GM18873 (cell line): ENCODE data around the gene PPEF1.
"Not testable (repeated sequence)": the region's sequence is repeated elsewhere in the genome, so short reads cannot be mapped to it uniquely, and the experiment has no call there.

Experiments used
- ATAC-seq: cut with Tn5 transposase; IDR thresholded peaks from one replicate; pipeline ENCODE4 v1.9.1; 2021; ENCODE audit warnings: mild to moderate bottlenecking, moderate library complexity, moderate number of reproducible peaks; ENCODE audit not compliant: unreplicated experiment, low FRiP score

PPEF1 gene

DNA sequence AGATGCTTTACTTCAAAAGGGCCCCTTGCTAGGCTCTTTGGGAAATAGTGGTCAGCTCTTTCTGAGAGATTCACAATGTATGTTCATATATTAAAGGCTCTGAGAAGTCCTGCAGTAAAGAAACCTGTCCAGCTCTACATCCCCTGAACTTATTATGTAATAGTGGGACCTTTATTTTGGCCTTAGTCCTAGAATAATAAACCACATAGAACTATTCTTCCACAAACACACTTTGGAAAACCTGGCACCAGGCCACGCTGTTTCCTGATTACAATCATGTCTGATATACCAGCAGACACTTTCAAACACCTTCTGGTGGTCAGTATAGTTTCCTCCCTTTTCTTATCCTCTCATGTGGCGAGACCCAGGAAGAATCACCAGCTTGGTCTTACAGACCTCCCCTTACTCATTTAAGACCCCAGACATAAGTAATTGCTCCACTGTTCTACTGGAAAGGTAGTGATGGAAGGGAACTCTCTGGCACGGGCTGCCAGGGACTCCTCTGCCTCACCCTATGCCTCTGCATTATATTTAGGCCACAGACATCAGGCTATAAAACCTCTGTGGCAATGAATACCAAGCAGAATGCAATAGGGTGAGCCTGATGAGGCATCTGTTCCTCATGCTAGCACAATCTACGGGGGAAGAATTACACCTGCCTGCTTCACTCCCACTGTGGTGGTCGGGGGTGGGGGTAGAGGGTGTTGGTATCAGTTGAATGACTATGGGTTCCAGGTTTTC lies 5.7 kb upstream of the PPEF1 start:
- no peak for ATAC-seq

DNA sequence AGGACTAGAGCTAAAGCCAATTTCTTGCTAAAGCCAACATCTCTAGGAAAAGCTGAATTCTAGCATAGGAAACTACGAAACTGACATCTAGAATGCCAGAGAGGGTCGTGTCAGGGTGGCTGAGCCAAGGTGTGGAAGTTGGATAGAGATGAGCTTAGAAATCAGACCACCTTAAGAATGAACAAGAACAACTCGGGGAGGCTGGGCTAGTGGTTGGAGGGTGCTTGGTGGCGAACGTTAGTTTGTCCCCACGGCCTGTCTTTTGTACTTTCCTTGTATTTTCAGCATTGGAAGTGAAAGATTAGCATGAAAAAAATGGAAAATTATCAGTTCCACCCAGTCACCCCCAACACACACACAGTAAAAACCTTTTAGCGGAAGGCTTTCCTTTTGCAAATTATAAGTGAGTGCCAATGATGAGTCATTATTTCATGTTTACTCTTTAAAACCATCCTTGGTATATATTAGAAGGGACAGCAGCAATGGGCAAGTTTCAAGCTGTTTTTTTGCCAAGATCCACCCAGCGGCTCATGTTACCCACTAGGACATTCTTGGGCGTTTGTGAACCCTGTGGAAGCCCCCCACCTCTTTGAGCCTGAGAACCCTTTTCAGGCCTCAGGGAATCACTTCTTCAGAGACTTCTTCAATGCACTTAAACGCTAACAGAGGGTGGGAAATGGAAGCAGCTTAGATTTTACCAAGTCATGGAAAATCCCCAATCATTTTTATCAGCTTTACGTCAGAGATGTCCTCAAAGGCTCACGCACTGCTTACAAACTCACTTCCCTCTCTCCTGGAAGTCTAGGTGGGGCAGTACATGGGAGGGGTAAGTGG lies 4.9 kb upstream of the PPEF1 start:
- ATAC-seq = no peak

DNA sequence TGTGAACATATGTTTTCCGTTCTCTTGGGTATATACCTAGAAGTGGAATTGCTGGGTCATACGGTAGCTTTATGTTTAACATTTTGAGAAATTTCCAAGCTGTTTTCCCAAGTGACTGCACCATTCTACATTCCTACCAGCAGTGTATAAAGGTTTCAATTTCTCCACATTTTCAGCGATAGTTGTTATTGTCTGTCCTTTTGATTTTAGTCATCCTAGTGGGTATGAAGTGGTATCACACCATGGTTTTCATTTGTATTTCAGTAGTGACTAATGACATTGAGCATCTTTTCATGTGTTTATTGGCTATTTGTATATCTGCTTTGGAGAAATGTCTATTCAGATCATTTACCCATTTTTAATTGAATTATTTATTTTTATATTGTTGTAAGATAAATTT lies 2.4 kb downstream of the PPEF1 start:
- ATAC-seq = no peak

DNA sequence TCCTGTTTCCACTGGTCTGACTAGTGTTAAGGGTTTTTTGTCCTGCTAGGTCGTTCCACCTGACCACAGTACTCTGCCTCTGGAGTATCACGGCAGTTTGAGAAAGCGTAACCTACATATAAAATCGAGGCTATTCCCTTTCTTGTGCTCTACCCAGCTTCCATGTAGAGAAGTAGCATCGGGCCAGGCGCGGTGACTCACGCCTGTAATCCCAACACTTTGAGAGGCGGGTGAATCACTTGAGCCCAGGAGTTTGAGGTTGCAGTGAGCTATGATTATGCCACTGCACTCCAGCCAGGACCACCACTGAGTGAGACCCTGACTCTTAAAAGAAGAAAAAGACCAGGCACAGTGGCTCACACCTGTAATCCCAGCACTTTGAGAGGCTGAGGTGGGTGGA lies 7.5 kb downstream of the PPEF1 start:
- ATAC-seq = no peak

DNA sequence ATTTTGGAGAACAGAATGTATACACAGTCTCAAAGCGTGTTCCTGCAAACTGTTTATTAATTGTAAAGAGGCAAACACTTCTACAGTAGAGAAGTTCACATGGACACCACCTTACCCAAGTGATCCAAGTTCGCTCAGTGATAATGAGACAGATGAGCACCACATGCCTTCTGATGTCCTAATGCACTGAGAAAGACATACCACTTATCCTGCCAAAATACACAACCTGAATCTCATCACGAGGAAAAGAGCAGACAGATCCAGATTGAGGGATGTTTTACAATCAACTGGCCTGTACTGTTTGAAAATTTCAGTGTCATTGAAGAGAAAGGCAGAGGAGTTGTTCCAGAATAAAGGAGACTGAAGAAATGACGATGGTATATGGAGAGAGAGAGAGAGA lies 12.4 kb downstream of the PPEF1 start:
- no peak for ATAC-seq

DNA sequence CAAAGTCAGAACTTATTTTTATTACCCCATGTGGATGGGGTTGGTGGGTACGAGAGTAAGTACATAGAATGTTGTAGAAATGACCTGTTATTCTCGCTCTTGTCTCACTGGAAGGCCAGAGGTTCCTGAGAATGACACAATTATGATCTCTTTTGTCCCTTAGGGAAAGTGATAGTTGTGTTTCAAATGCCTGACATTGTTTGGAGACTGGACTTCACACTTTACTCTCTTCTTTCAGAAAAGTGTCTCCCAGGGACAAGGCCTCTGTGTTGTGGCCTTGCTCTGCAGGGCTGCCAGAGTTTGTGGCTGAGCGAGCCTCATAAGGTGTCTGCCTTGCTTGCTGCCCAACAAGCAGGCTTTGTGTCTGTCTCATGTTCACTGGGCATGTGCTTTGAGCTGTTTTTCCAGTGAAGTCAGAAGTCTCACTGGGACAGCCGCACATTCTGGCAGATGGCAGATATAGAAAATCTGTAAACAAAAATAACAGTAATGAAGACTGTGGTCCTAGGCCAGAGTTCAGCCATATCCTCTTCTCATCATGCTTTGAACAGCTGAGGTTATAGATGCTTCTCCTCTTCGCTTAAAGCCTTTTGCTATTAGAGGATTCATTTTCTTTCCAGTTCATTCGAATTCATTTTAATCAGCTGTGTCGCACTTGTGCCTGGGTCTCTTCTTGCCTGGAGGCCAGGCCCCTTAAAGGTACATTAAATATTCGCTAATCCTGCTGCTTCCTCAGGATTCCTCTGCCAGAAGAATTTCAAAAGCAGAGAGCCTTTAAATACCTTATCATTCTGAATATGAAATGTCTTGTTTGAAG lies 14.4 kb downstream of the PPEF1 start:
- ATAC-seq = no peak

DNA sequence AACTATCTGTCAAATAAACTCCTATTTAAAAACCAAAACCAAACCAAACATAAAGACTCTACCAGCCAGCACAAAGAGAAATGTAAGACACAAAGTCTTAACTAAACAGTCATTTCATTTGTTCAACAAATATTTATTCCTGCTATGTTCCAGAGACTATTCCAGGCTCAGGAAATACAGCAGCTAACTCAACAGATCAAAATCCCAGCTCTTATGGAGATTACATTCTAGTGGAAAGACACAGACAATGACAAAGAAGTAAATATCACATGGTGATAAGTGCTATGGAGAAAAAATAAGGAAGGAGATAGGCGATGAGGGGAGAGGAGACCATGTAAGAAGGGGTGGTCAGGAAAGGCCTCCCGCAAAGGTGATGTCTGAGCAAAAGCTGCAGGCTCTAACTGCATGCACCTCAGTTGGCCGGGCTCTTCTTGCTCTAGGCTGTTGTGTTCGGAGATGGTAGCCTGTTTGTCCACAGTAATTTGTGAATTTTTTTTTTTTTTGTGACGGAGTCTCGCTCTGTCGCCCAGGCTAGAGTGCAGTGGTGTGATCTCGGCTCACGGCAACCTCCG lies 15.1 kb downstream of the PPEF1 start:
- no peak for ATAC-seq

DNA sequence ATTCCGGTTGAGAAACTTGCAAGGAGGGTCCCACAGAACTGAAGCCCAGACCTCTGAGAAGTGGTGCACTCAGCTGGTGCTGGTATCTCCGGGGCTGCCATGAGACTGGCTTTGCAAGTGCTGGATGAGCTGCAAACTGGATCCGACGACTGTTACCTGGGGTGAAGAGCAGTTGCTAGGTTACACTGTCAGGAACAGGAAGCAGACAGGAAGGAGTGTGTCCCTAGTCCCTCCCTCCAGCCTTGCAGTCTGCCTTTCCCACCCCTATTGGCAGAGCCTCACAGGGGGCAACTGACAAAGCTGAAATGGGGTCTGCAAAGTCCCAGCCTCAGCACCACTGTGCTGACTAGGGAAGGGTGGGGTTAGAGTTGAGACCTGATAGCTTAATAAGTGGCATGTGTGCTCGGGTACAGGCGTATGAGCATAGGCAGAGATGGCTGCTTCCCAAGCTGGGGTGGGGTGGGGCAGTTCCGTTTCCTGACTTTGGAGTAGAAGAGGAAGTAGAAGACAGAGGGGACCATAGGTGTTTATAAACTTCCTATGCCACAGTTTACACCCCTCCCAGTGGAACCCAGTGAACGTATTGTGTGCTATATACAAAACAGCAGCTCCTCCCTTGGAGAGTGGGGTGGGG lies 18.0 kb downstream of the PPEF1 start:
- ATAC-seq = no peak

DNA sequence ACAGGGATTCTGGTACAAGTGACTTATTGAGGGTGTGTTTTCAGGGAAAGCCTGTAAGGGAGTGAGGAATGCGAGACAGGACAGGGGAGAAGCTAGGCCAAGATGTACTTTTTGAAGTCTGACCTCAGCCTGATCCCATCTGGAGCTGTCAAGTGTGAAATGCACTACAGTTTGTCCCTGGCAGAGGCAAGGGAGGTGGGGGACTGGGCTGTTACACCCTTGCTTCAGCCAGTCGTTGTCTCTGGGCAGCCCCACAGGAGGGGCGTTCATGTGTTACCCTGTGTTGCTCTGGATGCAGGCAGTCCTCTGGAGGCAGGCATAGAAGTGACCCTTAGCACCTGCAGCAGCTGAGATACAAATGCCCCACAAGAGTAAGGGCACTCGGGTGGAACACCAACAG lies 25.8 kb downstream of the PPEF1 start:
- ATAC-seq = no peak

DNA sequence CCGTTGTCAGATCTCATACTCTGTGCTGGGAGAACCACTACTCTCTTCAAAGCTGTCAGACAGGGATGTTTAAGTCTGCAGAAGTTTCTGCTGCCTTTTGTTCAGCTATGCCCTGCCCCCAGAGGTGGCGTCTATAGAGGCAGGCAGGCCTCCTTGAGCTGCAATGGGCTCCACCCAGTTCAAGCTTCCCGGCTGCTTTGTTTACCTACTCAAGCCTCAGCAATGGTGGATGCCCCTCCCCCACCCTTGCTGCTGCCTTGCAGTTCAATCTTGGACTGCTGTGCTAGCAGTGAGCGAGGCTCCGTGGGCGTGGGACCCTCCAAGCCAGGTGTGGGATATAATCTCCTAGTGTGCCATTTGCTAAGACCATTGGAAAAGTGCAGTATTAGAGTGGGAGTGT lies 32.2 kb downstream of the PPEF1 start:
- not testable (repeated sequence) for ATAC-seq

DNA sequence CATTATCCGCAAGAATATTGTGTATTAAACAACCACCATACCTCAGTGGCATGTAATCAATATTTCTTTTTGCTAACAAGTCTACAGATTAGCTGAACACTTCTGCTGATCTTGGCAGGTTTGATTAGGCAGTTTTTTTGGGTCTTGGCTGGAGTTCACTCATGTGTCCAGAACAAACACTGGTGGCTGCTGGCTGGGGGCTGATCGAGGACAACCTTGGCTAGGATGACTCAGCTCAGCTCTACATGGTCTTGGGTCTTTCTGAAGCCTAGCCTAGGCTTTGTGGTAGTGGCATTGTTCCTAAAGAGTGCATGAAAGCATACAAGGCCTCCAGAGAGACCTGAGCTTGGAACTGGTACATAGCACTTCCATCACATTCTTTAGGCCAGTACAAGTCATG lies 41.1 kb downstream of the PPEF1 start:
- ATAC-seq = no peak

DNA sequence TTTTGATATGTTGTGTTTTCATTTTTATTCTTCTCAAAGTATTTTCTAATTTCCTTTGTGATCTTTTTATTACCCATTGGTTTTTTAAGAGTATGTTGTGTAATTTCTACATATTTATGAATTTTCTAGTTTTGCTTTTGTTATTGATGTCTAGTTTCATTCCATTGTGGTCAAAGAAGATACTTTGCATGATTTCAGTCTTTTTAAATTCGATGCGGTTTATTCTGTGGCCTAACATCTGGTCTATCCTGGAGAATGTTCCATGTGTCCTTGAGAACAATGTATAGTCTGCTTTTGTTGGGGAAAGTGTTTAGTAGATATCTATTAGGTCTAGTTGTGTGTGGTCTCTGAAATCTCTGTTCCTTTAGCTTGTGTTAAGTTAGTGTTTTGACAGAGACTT lies 46.2 kb downstream of the PPEF1 start:
- no peak for ATAC-seq

DNA sequence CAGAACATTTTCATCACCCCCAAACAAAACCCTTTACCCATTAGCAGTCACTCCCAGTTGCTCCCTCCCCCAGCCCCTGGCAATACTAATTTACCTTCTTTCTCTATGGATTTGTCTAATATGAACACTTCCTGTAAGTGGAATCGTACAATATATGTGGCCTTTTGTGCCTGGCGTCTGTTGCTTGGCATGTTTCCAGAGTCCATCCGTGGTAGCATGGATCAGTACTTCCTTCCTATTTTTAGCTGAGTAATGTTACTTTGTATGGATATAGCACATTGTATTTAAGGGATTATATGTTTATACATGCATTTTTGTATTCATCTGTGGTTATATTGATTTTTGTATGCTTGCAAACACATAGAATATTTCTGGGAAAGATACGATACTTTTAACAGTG lies 48.2 kb downstream of the PPEF1 start:
- no peak for ATAC-seq

DNA sequence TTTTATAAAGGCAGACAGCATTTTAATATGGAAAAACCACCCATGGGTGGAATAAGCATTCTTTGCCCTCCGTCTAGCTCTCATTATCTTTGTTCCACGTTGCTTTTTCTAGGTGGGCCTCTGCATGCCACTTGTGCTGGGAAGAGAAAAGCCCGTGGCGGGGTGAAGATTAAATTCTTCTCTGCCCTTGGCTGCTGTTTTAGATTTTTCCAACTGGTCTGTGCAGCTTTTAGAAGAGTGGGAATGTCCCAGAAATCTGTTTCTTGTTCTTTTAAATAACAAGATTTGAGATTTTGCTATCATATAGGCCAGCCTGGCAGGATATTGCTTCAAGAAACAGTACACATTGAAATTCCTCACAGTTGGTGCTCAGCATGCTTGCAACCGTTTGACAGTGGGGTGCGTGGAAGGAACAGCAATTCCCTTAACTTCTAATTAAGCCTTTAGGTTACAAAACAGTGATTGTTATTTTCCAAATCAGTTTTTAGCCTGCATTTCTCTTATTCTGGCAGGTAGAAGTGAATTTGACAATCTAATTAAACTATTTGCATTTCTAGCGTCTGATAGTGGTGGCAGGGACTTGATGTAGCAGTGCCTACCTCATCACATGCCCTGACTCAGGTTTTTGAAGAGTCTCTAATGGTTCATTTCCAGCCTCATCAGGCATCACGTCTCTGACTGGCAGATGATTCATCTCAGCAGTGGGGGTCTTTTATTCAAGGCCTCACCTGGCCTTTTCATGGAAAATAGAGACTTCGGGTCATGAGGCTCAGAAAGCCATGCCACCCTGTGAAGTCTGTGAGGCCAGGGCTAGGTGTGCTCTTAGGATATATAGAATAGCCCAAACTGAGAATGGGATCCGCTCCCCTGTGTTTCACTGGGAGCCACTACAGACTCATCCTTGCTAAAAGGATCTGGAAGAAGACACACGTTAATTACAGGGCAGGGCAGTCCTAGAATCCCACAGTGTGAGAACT lies 50.8 kb downstream of the PPEF1 start:
- ATAC-seq = no peak

DNA sequence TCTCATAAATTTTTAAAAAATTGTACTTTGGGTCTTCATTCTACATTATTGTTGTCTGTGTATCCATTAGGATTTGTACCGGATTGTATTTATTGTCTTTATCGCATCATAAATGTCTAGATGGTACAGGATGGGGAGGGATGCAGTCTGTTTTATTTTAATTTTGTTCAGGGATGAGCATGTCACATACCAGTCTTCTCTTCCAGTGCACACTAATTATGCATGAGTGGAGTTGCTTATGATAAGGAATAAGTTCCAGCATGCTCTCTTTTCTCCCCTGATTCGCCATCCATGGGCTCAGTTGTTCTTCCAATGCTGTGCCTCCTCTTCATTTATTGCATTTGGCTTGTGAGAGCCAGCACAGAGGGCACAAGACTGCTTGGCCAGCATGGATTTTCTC lies 54.3 kb downstream of the PPEF1 start:
- no peak for ATAC-seq

DNA sequence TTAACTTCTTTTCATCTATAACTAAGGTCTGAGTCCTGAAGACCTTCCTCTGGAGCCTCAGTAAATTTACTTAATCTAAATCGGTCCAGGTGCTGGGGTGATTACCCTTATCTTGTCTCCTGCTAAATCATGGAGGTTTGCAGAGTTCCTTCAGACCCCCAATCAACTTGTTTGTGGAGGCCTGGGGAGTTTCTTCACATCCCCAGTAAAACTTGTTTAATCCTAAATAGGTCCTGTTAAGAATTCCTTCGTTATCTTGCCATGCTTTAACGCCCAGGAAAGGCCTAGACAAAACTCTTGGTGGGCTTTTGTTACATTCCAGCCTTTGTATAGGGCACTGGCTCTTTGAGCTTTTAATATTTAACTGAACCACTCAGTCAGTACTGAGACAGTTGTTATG lies 55.7 kb downstream of the PPEF1 start:
- not testable (repeated sequence) for ATAC-seq

DNA sequence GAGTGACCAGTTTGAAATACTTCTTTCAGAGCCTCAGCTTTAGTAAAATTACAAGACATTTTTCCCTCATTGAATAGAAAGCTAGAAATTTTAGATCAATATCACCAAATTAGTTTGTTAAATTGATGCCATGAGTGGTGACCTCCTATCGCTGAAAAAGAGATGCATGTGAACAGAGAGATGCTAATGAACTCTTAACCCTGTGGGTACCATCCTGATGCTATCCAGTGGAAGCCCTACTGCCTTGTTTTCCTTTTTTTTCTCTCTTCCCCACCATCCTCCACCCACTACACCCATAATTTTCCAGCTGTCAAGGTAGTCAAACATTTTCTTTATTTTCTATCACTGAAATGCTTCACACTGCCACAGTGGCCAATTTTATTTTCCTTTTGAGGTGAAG lies 61.9 kb downstream of the PPEF1 start:
- no peak for ATAC-seq

DNA sequence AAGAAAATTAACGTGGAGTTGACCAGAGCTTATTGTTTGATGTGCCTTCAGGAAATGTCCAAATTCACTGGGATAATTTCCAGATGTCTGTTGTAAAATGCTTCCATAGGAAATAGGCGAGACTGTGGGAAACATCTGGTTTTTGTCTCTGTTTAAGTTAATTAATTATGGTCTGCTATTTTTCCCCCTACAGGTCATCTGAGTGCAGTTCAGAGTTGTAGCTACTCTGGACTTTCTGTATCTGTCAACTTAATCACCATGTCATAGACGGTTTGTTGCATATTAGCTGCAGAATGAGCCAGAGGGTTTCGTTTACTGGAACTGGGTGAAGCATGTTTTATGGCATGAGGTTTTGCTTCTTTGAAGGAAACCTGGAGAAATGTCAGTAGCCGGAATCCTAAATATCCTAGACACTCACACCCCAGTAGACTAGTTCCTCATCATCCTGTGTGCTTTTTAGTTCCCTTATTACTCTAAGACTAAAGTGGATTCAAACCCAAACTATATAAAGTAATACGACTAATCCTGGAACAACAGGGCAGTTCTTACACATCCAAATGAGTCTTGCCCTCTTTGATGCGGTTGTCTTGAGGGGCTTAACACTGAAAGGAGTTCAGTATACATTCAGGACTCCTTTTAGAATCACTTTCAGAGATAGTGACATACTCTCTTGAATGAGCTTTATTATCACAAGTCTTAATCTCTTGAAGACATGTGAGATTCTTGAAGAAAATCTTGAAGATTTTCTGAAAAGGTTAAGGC lies 62.5 kb downstream of the PPEF1 start:
- no peak for ATAC-seq

DNA sequence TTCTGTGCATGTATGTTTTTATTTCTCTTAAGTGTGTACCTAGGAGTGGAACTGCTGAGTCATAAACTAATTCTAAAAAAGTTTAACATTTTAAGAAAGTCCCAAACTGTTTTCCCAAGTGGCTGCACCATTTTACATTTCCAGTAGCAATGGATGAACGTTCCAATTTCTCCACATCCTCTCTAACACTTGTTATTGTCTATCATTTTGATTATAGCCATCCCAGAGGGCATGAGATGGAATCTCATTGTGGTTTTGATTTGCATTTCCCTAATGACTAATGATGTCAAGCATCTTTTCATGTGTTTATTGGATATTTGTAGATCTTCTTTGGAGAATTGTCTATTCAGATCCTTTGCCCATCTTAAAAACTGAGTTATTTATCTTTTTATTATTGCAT lies 82.5 kb downstream of the PPEF1 start:
- ATAC-seq = no peak
